GM12892 (cell line): Measurements from ENCODE around the gene RLN3.

ENCODE experiments used
- POLR2A ChIP-seq: IDR thresholded peaks from 2 replicates; pipeline ENCODE4 v1.6.1; 2011; ENCODE audit warnings: low read depth, low read length, control low read depth
- POLR2AphosphoS5 ChIP-seq: IDR thresholded peaks from 2 replicates; pipeline ENCODE4 v1.6.1; 2011; ENCODE audit warnings: low read depth, low read length, control low read depth
- TAF1 ChIP-seq: IDR thresholded peaks from 2 replicates; pipeline ENCODE4 v1.6.1; 2011; ENCODE audit warnings: low read depth, mild to moderate bottlenecking, control low read depth, low read length, borderline replicate concordance

DNA sequence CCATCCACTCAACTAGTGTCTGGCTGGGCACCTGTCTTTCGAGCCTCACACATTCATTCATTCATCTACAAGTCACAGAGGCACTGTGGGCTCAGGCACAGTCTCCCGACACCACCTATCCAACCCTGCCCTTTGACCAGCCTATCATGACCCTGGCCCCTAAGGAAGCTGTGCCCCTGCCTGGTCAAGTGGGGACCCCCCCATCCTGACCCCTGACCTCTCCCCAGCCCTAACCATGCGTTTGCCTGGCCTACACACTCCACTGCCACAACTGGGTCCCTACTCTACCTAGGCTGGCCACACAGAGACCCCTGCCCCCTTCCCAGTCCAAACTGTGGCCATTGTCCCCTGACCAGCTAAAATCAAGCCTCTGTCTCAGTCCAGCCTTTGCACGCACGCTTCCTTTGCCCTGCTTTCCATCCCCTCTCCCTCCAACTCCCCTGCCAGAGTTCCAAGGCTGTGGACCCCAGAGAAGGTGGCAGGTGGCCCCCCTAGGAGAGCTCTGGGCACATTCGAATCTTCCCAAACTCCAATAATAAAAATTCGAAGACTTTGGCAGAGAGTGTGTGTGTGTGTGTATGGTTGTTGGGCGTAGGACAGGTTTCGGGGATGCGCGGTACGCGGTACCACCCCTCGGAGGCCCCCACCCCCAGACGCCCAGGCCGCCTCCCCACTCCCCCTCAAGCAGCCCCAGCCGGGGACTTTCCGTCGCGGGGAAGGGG lies 3.2 kb downstream of the RLN3 start:
- no peak for TF ChIP-seq TAF1
- no peak for TF ChIP-seq POLR2A
- TF ChIP-seq POLR2AphosphoS5, result no peak
